Inferior parietal cortex (tissue), 1 donor: ENCODE measurements around the gene COX5A.

Experiments used
- DNase-seq: peaks from one replicate; pipeline ENCODE4 v3.0.0-alpha.2; 2016; ENCODE audit errors: extremely low spot score

COX5A gene

GRCh38 chr15:74937590-74938371 is at the start of gene COX5A:
Gene COX5A (minus strand): TSS chr15:74938073. CDS start chr15:74938014, 59 bp downstream.
- peak; percentile 93 for DNase-seq

- no peak for DNase-seq
Observed at GRCh38 chr15:74983725-74984231, 45.9 kb upstream of the COX5A start.

- DNase-seq, result no peak
Observed at GRCh38 chr15:74982183-74982582, 44.3 kb upstream of the COX5A start.

GRCh38 chr15:74978503-74978902 is 40.6 kb upstream of the COX5A start:
- DNase-seq, result no peak

GRCh38 chr15:74978077-74978476 is 40.2 kb upstream of the COX5A start:
- no peak for DNase-seq

DNA sequence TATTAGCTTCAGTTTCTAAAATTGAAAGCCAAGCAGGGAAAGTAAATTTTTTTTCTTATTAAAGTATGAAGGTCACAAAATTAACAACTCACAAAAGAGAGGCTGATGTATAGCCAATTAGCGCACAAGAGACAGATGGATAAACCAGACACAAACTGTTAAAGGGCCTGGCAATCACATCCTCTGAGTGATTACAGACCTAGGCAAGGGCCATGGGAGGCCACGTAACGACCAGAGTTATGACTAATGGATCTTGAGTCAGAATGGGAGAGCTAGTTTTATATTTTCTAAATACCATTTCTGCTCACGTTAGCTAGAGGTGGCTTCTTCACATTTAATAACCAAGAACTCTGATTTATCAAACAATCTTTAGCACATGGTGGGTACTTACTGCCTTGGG is 39.7 kb upstream of the COX5A start:
- no peak for DNase-seq

DNA sequence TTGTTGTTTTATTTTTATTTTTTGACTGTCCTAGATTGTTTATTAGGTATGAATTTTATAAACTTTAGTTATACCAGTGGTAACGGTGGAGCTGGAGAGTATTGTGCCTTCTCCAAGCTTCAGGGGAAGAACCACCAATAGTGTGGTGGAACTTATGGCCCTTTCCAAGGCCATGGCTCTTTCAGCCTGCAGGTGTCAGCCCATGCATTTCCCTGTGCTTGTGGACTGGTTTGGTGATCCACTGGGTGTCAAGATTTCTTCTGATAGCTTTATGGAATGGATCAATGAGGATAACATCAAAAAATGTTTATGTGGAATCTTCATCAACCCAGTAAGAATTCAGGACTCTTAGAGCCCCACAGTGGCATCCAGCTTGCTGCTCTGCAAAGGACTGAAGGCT is 38.3 kb upstream of the COX5A start:
- no peak for DNase-seq

GRCh38 chr15:74967670-74968069 is 29.8 kb upstream of the COX5A start:
- no peak for DNase-seq

DNA sequence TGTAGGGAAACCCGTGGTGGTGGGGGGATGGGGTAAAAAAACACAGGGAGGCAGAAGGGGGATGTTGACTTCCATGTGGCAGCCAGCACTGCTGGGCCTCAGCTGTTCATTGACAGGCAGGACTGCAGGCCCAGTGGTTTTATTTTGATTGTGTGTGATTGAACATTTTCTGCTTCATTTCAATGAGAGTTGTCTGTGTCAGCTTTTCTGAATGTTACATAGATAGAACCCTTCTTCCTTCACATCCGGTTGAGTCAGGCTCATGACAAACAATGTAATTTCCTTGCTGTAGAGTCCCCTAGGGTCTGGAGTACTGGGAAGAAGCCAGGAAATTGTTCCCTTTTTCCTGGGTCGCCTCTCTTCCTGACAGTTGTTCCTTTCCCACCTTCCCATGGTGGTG is 26.9 kb upstream of the COX5A start:
- DNase-seq, result no peak

GRCh38 chr15:74963213-74963612 is 25.3 kb upstream of the COX5A start:
- no peak for DNase-seq

GRCh38 chr15:74962671-74963070 is 24.8 kb upstream of the COX5A start:
- DNase-seq, result no peak

DNA sequence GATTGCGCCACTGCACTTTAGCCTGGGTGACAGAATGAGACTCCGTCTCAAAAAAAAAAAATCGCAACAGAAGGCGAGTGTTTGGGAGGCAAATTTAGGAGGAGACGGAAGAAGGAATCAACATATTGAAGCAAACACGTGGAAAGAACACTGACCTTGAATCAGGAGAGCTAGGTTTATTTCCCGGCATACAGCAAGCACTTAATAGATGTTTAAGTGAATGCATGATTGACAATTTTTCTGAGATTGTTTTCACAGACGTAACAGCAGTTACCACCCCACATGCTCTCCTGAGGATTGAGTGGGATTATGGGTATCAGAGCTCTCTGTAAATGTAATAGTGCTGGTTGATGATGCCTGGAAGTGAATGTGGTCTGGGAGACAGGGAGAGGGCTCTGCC is 24.3 kb upstream of the COX5A start:
- DNase-seq, result no peak

DNA sequence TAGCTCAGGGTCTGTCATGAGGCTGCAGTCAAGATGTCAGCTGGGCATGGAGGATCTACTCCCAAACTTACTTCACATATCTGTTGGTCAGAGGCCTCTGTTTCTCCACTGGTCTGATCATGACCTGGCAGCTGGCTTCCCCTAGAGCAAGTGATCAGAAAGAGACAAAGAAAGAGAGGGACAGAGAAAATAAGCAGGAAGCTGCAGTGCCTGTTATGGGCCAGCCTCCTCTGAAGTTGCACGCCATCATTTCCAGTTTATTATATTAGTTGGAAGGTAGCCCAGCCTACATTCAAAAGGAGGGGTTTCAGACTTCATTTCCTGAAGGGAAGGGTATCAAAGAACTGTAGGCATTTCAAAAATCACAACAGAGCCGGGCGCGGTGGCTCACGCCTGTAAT is 23.7 kb upstream of the COX5A start:
- DNase-seq, result no peak

GRCh38 chr15:74960995-74961588 is 23.2 kb upstream of the COX5A start:
- no peak for DNase-seq

DNA sequence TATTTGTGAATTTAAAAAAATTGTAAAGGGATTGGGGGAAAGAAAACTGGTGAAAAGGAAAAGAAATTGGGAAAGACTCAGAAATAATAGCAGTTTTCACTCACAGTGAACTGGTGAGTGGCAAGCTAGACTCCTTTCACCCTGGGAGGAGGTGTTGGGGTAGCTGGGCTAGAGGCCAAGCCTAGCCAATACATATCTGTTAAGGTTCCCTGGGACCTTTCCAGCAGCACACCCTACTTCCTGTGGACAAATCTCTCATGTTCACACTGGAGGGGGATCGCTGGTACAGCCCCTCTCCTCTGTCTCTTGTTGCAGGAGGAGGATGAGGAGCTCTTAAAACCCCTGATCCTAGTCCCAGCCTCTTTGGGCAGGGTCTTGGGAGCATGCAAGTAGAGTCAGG is 22.4 kb upstream of the COX5A start:
- no peak for DNase-seq

- no peak for DNase-seq
Observed at GRCh38 chr15:74959586-74959939, 21.7 kb upstream of the COX5A start.

GRCh38 chr15:74958908-74959585 is 21.2 kb upstream of the COX5A start:
- DNase-seq, result no peak

DNA sequence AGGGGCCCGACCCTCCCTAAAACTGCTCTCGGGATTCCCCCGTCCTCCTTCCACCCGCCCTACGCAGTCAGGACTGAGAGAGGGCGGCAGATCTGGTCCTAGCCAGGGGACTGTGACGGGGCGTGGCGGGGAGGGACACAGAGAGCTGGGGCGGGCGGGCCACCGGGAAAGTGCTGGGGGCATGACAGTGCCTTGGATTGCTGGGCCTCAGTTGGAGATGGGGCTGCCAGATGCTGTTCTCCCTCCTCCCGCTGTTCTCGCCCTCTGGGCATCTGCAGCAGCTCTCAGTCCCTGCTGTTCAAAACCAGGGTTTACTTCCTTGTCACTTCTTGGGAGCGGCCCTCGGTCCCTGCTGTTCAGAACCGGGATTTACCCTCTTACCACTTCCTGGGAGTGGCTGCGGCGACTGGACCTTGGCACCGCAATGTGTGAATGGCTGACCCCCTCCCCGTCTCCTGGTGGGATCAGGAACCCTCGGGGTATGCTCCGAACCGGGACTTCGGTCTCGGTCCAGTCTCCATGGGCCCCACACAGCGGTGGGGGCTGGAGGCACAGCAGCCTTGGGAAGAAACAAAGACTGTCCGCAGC is 20.5 kb upstream of the COX5A start:
- no peak for DNase-seq

GRCh38 chr15:74957476-74958035 is 19.7 kb upstream of the COX5A start:
- no peak for DNase-seq

GRCh38 chr15:74956648-74957475 is 19.0 kb upstream of the COX5A start, which contains the start of gene RPP25:
Gene RPP25 (minus strand): TSS chr15:74956772. CDS start chr15:74956583, 189 bp downstream.
- peak; percentile 40 for DNase-seq
